Ovary (tissue), 3 donors: ENCODE measurements around the gene ZNF584.

Source experiments
- CTCF ChIP-seq, 3 donors: fragments of 450-650 bp in 2 of 3; fragments of 200-600 bp in 1 of 3; IDR thresholded peaks; one replicate each; pipeline versions ENCODE4 v1.5.1 to v1.8.0; 2016 to 2022; ENCODE audit warnings: antibody characterized with exemption in 3 of 3, mild to moderate bottlenecking in 1 of 3
- POLR2A ChIP-seq: fragments of 450-650 bp; IDR thresholded peaks from one replicate; pipeline ENCODE4 v1.6.1; 2017; ENCODE audit warnings: antibody characterized with exemption, mild to moderate bottlenecking, moderate library complexity
- donor health status: DM: no; HTN: no; CAD: no.

GRCh38 chr19:58439576-58440554, 31.4 kb downstream of the ZNF584 start, which contains the start of gene ZNF132:
- TF ChIP-seq POLR2A, result peak; percentile 58
- TF ChIP-seq CTCF (IDR thresholded peaks at IDR 0.05), result no peak
